Measurements from ENCODE around the gene SLC38A1. TPM values are rescaled to one million over a fixed set of nuclear protein-coding genes. Genes with fewer than 3 reads are reported as not detected.
"Not testable (repeated sequence)": the region's sequence is repeated elsewhere in the genome, so short reads cannot be mapped to it uniquely, and the experiment has no call there.

Gene SLC38A1
- total RNA-seq, 2 donors from 2014 or later, result 79.6 to 116 TPM

GRCh38 chr12:46167412-46167811 lies 101.4 kb downstream of the SLC38A1 start:
- Histone ChIP-seq H3K36me3 (no peaks in the 10 kb centered on the region), H3K4me3 (no peak overlapping the region), H3K9me3 (no peaks in the 10 kb centered on the region), H3K27ac (no peak overlapping the region), H3K4me1 (no peaks in the 10 kb centered on the region), H3K27me3 (no peaks in the 10 kb centered on the region)
- no peak for TF ChIP-seq CTCF (IDR thresholded peaks at IDR 0.05)
- no peak for DNase-seq (ENCODE audit: low spot score)

GRCh38 chr12:46165191-46165590 lies 103.7 kb downstream of the SLC38A1 start:
- no peak for DNase-seq (ENCODE audit: low spot score)
- no peaks in the 10 kb centered on the region for H3K9me3 ChIP-seq
- H3K27me3 ChIP-seq, result no peaks in the 10 kb centered on the region
- no peaks in the 10 kb centered on the region for H3K36me3 ChIP-seq
- H3K4me1 ChIP-seq, result peaks cover 0 to 5% of the 10 kb centered on the region in 2 donors
- no peak for TF ChIP-seq CTCF (IDR thresholded peaks at IDR 0.05)
- no peak overlapping the region for H3K4me3 ChIP-seq
- H3K27ac ChIP-seq, result no peak overlapping the region

GRCh38 chr12:46164186-46164761 lies 104.6 kb downstream of the SLC38A1 start:
- H3K4me3 ChIP-seq, result no peak overlapping the region
- TF ChIP-seq CTCF (IDR thresholded peaks at IDR 0.05), result no peak
- no peak for DNase-seq (ENCODE audit: low spot score)
- H3K4me1 ChIP-seq, result peaks cover 0 to 9% of the 10 kb centered on the region in 2 donors
- H3K36me3 ChIP-seq, result no peaks in the 10 kb centered on the region
- H3K27me3 ChIP-seq, result no peaks in the 10 kb centered on the region
- no peak overlapping the region for H3K27ac ChIP-seq
- H3K9me3 ChIP-seq, result no peaks in the 10 kb centered on the region

DNA sequence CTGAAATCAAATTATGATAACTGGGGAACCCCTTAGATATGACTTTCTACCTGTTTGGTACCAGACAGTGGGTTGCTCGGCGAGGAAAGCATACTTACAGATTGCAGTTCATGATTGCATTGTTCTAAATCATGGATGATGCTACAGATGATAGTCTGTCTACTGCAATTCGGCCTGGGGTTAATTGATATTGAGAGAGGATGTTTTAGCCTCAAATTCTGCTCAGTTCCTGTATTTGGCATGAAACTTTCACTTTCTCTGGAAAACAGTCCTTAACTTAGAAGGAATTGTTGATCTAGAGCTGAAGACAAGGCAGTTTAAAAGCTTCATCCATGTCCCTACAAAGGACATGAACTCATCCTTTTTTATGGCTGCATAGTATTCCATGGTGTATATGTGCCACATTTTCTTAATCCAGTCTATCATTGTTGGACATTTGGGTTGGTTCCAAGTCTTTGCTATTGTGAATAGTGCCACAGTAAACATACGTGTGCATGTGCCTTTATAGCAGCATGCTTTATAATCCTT lies 106.2 kb downstream of the SLC38A1 start:
- not testable (repeated sequence) for H3K9me3 ChIP-seq; H3K4me1 ChIP-seq; DNase-seq (ENCODE audit: low spot score); H3K27me3 ChIP-seq; H3K4me3 ChIP-seq; H3K36me3 ChIP-seq; H3K27ac ChIP-seq

DNA sequence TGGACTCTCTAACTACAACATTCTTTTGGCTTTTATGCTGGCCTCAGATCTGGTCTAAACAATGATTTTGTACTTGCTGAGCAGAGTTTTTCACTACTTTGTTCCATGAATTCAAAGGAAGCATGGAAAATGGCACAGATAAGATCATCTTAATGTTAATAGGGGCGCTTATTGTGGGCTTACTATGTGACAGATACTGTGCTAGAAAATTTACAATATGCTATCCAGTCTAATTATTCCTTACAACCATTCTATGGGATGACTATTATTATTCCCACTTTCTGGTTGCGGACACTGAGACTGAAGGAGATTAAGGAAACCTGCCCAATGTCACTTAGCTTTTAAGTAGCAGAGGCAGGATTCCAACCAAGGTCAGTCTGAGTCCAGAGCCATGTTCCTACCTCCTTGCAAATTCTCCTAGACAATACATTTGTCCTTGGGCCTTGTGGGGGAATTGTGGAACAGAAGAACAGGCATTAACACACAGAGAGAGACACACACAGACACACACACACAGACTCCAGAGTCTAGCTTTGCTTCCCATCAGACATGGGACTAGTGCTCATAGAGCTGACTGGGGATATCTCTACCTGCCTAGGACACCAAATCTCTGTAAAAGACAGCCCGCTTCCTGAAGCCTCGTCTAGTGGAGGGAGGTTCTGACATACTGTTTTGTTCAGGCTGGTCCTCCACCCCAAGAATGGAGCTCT lies 107.7 kb downstream of the SLC38A1 start:
- H3K36me3 ChIP-seq, result no peaks in the 10 kb centered on the region
- peaks cover 0 to 9% of the 10 kb centered on the region in 2 donors for H3K4me1 ChIP-seq

More for the DNA sequence above, 107.7 kb downstream of the SLC38A1 start:
- Histone ChIP-seq H3K4me3 (no peak overlapping the region), H3K27ac (no peak overlapping the region), H3K9me3 (peaks cover 0 to 8% of the 10 kb centered on the region in 2 donors), H3K27me3 (no peaks in the 10 kb centered on the region)
- DNase-seq (ENCODE audit: low spot score), result no peak
- no peak for TF ChIP-seq CTCF (IDR thresholded peaks at IDR 0.05)
